Measurements from ENCODE around the gene C4orf17. TPM values are rescaled to one million over a fixed set of nuclear protein-coding genes. Genes with fewer than 3 reads are reported as not detected.

Gene C4orf17
- not detected for polyA plus RNA-seq (2013, experiment 1 of 2)
- not detected for polyA plus RNA-seq (2013, experiment 2 of 2)

DNA sequence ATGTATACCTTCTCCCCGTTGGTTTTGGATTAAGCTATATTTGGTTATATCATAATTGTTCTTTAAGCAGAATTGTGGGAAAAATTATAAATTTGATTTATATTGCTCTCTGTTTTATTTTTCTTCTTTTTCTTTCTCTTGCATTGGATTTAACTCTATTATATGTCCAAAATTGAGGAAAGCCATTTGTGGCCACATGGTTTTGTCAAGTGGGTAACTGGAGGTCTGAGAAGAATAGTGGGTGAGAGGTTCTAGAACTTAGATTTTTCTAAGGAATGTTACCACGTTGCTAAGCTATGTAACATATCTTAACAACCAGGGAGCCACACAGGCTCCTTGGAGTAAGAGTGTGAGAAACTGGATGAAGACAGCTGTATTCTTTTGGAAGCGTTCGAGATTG, at the start of gene C4orf17:
TSS of gene C4orf17 (plus strand) at position 301 of the 400 bp plus-strand sequence. CDS start 2,061 bp downstream, outside the sequence.
- Histone ChIP-seq H2BK15ac (ENCODE audit: low read depth, poor library complexity, severe bottlenecking) (no peak within 1 kb of the TSS), H3K23ac (ENCODE audit: low read length in 2 of 2) (no peak within 1 kb of the TSS), H3K36me3 (ENCODE audit: control insufficient read depth in 1 of 2, insufficient read depth in 2 of 2, low read depth in 1 of 2, low read length in 2 of 2) (no peaks in the 10 kb centered on the region), H3K27ac (ENCODE audit: low read length, poor library complexity, severe bottlenecking) (no peak within 1 kb of the TSS), H4K8ac (ENCODE audit: low read length) (no peak within 1 kb of the TSS), H3K4me2 (ENCODE audit: low read length, poor library complexity, severe bottlenecking) (no peak within 1 kb of the TSS), H2BK5ac (ENCODE audit: low read depth, low read length, poor library complexity, severe bottlenecking) (no peak within 1 kb of the TSS), H2BK120ac (ENCODE audit: low read depth, low read length) (no peak within 1 kb of the TSS), H2BK12ac (ENCODE audit: low read length in 2 of 2) (no peak within 1 kb of the TSS), H3K9me3 (ENCODE audit: control insufficient read depth, low read length) (no peaks in the 10 kb centered on the region), H3K4me1 (ENCODE audit: control insufficient read depth, insufficient read depth, low read depth, low read length) (no peaks in the 10 kb centered on the region), H3K27me3 (ENCODE audit: control insufficient read depth in 1 of 2, insufficient read depth in 1 of 2, low read length in 2 of 2) (peaks cover 0 to 3% of the 10 kb centered on the region in 2 experiments), H3K18ac (ENCODE audit: low read depth in 1 of 2, low read length in 2 of 2) (no peak within 1 kb of the TSS), H3K79me1 (replicated peaks; ENCODE audit: low read length, poor library complexity, severe bottlenecking) (no peaks in the 10 kb centered on the region), H3K4me3 (ENCODE audit: insufficient read depth in 1 of 2, low read depth in 1 of 2, low read length in 2 of 2) (no peak within 1 kb of the TSS), H2AFZ (ENCODE audit: low read depth, low read length) (no peak within 1 kb of the TSS), H3K9ac (ENCODE audit: low read length) (no peak within 1 kb of the TSS), H4K91ac (ENCODE audit: low read length) (no peak within 1 kb of the TSS), H2AK5ac (ENCODE audit: low read length, severe bottlenecking) (no peak within 1 kb of the TSS), H3K14ac (ENCODE audit: low read length in 2 of 2) (no peak within 1 kb of the TSS), H3K4ac (ENCODE audit: low read depth in 1 of 2, low read length in 2 of 2) (no peak within 1 kb of the TSS)
- 17% methylated on average over 1 of the region's 4 CpGs for WGBS
- no peak for DNase-seq

DNA sequence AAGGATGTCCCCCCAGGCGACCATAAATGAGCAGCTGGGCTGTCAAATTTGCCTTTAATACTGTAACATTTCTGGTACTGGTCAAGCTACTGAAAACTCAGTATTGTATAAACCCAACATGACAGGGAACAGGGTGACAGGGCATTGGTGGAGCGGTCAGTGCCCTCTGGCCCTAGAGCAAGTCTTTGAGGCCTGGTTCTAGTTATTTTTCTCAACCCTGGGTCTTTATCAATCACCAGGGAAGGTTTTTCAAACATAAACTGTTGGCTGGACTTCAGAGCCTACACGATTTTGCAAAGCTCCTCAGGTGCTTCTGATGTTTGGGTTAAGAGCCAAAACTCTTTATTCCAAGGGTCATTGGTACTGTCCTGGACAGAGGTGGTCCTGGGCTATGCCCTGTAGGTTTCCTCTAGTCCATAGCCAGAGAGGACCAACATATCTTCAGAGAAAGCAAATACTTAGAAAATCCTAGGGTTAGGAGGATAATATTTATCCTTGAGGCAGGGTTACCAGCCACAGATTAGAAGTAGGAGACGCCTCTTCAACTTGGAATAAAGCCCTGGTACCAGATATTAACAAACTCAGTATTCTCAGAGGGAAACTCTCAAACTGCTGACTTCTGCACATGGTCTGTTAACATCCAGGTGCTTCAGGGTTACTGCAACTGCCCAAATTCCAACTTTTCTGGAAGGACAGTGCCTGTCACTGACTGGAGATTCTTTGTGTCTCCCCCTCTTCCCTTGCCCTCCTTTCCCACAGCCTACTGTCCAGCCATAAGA, 49.0 kb upstream of the C4orf17 start:
- Histone ChIP-seq H3K9ac (ENCODE audit: low read length) (no peak overlapping the region), H2AFZ (ENCODE audit: low read depth, low read length) (no peak overlapping the region), H3K9me3 (ENCODE audit: control insufficient read depth, low read length) (no peaks in the 10 kb centered on the region), H3K4me1 (ENCODE audit: control insufficient read depth, insufficient read depth, low read depth, low read length) (peaks cover 4% of the 10 kb centered on the region), H2BK5ac (ENCODE audit: low read depth, low read length, poor library complexity, severe bottlenecking) (no peak overlapping the region), H3K14ac (ENCODE audit: low read length in 2 of 2) (no peak overlapping the region), H4K8ac (ENCODE audit: low read length) (no peak overlapping the region), H2BK15ac (ENCODE audit: low read depth, poor library complexity, severe bottlenecking) (no peak overlapping the region), H3K18ac (ENCODE audit: low read depth in 1 of 2, low read length in 2 of 2) (no peak overlapping the region), H3K4me3 (ENCODE audit: insufficient read depth in 1 of 2, low read depth in 1 of 2, low read length in 2 of 2) (no peak overlapping the region), H3K79me1 (replicated peaks; ENCODE audit: low read length, poor library complexity, severe bottlenecking) (no peaks in the 10 kb centered on the region), H2AK5ac (ENCODE audit: low read length, severe bottlenecking) (peak overlapping the region; percentile 75), H3K27me3 (ENCODE audit: control insufficient read depth in 1 of 2, insufficient read depth in 1 of 2, low read length in 2 of 2) (no peaks in the 10 kb centered on the region), H3K23ac (ENCODE audit: low read length in 2 of 2) (no peak overlapping the region), H4K91ac (ENCODE audit: low read length) (no peak overlapping the region), H3K36me3 (ENCODE audit: control insufficient read depth in 1 of 2, insufficient read depth in 2 of 2, low read depth in 1 of 2, low read length in 2 of 2) (no peaks in the 10 kb centered on the region), H3K4me2 (ENCODE audit: low read length, poor library complexity, severe bottlenecking) (no peak overlapping the region), H3K4ac (ENCODE audit: low read depth in 1 of 2, low read length in 2 of 2) (no peak overlapping the region), H2BK12ac (ENCODE audit: low read length in 2 of 2) (no peak overlapping the region), H2BK120ac (ENCODE audit: low read depth, low read length) (no peak overlapping the region), H3K27ac (ENCODE audit: low read length, poor library complexity, severe bottlenecking) (no peak overlapping the region)
- DNase-seq, result no peak
- WGBS, result 51% methylated on average over 4 of the region's 4 CpGs

DNA sequence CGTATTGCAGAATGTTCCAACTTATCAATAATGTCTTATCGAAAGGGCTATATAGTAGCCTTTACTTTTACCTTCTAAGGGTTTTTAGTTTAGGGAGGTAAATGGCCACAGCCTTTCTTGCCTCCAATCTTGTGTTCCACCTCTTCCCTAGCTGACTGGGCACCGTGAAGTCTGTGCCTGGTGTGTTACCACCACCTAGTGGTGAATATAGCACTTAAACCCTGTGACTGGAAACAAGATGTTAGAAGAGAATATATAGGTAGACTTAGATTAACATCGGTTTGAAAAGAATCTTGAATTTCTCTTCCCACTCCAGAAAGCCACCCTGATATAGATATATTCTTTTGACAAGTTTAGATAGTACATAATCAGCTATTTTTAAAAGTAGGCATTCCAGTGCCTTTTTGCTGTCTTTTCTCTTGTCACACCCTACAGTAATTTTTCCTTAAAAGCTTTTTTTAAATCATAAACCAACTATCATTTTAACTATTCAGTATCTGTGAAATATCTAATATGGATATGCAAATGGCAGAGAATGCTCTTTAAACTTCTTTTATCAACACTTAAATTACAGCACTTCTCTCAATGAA, 47.9 kb upstream of the C4orf17 start:
- H3K27ac ChIP-seq (ENCODE audit: low read length, poor library complexity, severe bottlenecking), result no peak overlapping the region
- no peak overlapping the region for H4K8ac ChIP-seq (ENCODE audit: low read length)
- H2AFZ ChIP-seq (ENCODE audit: low read depth, low read length), result no peak overlapping the region
- no peaks in the 10 kb centered on the region for H3K27me3 ChIP-seq (ENCODE audit: control insufficient read depth in 1 of 2, insufficient read depth in 1 of 2, low read length in 2 of 2)
- H3K9ac ChIP-seq (ENCODE audit: low read length), result no peak overlapping the region
- no peak overlapping the region for H2BK12ac ChIP-seq (ENCODE audit: low read length in 2 of 2)
- H3K4ac ChIP-seq (ENCODE audit: low read depth in 1 of 2, low read length in 2 of 2), result no peak overlapping the region
- H3K9me3 ChIP-seq (ENCODE audit: control insufficient read depth, low read length), result no peaks in the 10 kb centered on the region
- H3K79me1 ChIP-seq (replicated peaks; ENCODE audit: low read length, poor library complexity, severe bottlenecking), result no peaks in the 10 kb centered on the region
- H2BK15ac ChIP-seq (ENCODE audit: low read depth, poor library complexity, severe bottlenecking), result no peak overlapping the region
- no peak overlapping the region for H3K4me3 ChIP-seq (ENCODE audit: insufficient read depth in 1 of 2, low read depth in 1 of 2, low read length in 2 of 2)
- H3K23ac ChIP-seq (ENCODE audit: low read length in 2 of 2), result no peak overlapping the region
- no peaks in the 10 kb centered on the region for H3K36me3 ChIP-seq (ENCODE audit: control insufficient read depth in 1 of 2, insufficient read depth in 2 of 2, low read depth in 1 of 2, low read length in 2 of 2)
- H3K18ac ChIP-seq (ENCODE audit: low read depth in 1 of 2, low read length in 2 of 2), result no peak overlapping the region
- WGBS, result 0% methylated on average over 1 of the region's 4 CpGs
- H3K4me1 ChIP-seq (ENCODE audit: control insufficient read depth, insufficient read depth, low read depth, low read length), result peaks cover 4% of the 10 kb centered on the region
- no peak overlapping the region for H3K14ac ChIP-seq (ENCODE audit: low read length in 2 of 2)
- no peak overlapping the region for H4K91ac ChIP-seq (ENCODE audit: low read length)
- peak; percentile 64 for DNase-seq
- no peak overlapping the region for H2BK5ac ChIP-seq (ENCODE audit: low read depth, low read length, poor library complexity, severe bottlenecking)
- H2BK120ac ChIP-seq (ENCODE audit: low read depth, low read length), result no peak overlapping the region
- H3K4me2 ChIP-seq (ENCODE audit: low read length, poor library complexity, severe bottlenecking), result no peak overlapping the region
- H2AK5ac ChIP-seq (ENCODE audit: low read length, severe bottlenecking), result no peak overlapping the region

DNA sequence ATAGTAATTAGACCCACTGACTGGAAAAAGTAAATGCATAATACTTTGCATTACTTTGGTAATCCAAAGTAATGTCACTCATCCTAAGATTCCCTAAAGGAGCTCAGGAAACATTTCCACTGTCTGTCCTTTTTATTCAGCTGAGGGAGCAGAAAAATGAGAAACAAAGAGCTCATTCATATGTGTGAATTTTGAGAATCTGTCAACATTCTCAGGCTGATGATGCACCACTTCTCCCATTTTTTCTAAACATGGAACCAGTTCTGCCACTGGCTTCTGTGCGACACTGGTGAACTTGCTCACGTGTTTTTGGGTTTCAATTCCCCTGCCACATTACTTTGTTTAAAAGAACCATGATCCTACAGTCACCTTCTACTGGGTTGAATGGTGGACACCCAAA, 47.3 kb upstream of the C4orf17 start:
- H3K4me1 ChIP-seq (ENCODE audit: control insufficient read depth, insufficient read depth, low read depth, low read length), result peaks cover 4% of the 10 kb centered on the region
- no peak overlapping the region for H2BK15ac ChIP-seq (ENCODE audit: low read depth, poor library complexity, severe bottlenecking)
- H3K4ac ChIP-seq (ENCODE audit: low read depth in 1 of 2, low read length in 2 of 2), result no peak overlapping the region
- no peak overlapping the region for H2BK5ac ChIP-seq (ENCODE audit: low read depth, low read length, poor library complexity, severe bottlenecking)
- H3K27me3 ChIP-seq (ENCODE audit: control insufficient read depth in 1 of 2, insufficient read depth in 1 of 2, low read length in 2 of 2), result no peaks in the 10 kb centered on the region
- H2AFZ ChIP-seq (ENCODE audit: low read depth, low read length), result no peak overlapping the region
- no peak overlapping the region for H3K9ac ChIP-seq (ENCODE audit: low read length)
- no peaks in the 10 kb centered on the region for H3K9me3 ChIP-seq (ENCODE audit: control insufficient read depth, low read length)
- H3K36me3 ChIP-seq (ENCODE audit: control insufficient read depth in 1 of 2, insufficient read depth in 2 of 2, low read depth in 1 of 2, low read length in 2 of 2), result no peaks in the 10 kb centered on the region
- no peak overlapping the region for H3K4me2 ChIP-seq (ENCODE audit: low read length, poor library complexity, severe bottlenecking)
- H3K27ac ChIP-seq (ENCODE audit: low read length, poor library complexity, severe bottlenecking), result no peak overlapping the region
- no peak overlapping the region for H2BK12ac ChIP-seq (ENCODE audit: low read length in 2 of 2)
- no peak overlapping the region for H2BK120ac ChIP-seq (ENCODE audit: low read depth, low read length)
- H2AK5ac ChIP-seq (ENCODE audit: low read length, severe bottlenecking), result no peak overlapping the region
- H4K91ac ChIP-seq (ENCODE audit: low read length), result no peak overlapping the region
- H4K8ac ChIP-seq (ENCODE audit: low read length), result no peak overlapping the region
- H3K4me3 ChIP-seq (ENCODE audit: insufficient read depth in 1 of 2, low read depth in 1 of 2, low read length in 2 of 2), result no peak overlapping the region
- WGBS, result 82% methylated on average over 2 of the region's 2 CpGs
- DNase-seq, result no peak
- no peak overlapping the region for H3K14ac ChIP-seq (ENCODE audit: low read length in 2 of 2)
- no peak overlapping the region for H3K23ac ChIP-seq (ENCODE audit: low read length in 2 of 2)
- no peaks in the 10 kb centered on the region for H3K79me1 ChIP-seq (replicated peaks; ENCODE audit: low read length, poor library complexity, severe bottlenecking)
- no peak overlapping the region for H3K18ac ChIP-seq (ENCODE audit: low read depth in 1 of 2, low read length in 2 of 2)
